B cell (primary cell): ENCODE results near the gene C15orf39. TPM values are rescaled to one million over a fixed set of nuclear protein-coding genes. Genes with fewer than 3 reads are reported as not detected.

Experiments
- ATAC-seq: fragments of 200-7000 bp; cut with Tn5 transposase; one replicate; pipeline ENCODE4 v1.10.0; 2021; ENCODE audit warnings: low read depth, mild to moderate bottlenecking, moderate number of reproducible peaks, moderate library complexity
- CTCF ChIA-PET: fragments of 350-600 bp; sonication (Branson Sonifier 250); formaldehyde crosslinking; loops from one replicate; lab custom pipeline; 2021; ENCODE audit warnings: antibody characterized with exemption, inconsistent platforms; lab: Charles Lee
- POLR2A ChIA-PET: fragments of 350-600 bp; sonication (Branson Sonifier 250); formaldehyde crosslinking; loops from one replicate; lab custom pipeline; 2021; ENCODE audit warnings: antibody characterized with exemption; lab: Charles Lee
- DNase-seq: peaks from one replicate; pipeline ENCODE4 v3.0.0; 2013
- H2AFZ ChIP-seq: 2 replicates; pipeline ENCODE4 v1.6.1; 2012; ENCODE audit warnings: mild to moderate bottlenecking, low read depth, low read length; ENCODE audit not compliant: insufficient read depth, poor library complexity, severe bottlenecking
- H3K27ac ChIP-seq, 2 donors: 1 replicate in 1 of 2; 2 replicates in 1 of 2; pipeline ENCODE4 v1.5.1; 2012 to 2013; ENCODE audit warnings: low read length in 2 of 2, mild to moderate bottlenecking in 2 of 2, moderate library complexity in 1 of 2
- H3K27me3 ChIP-seq, 4 experiments: fragments of 200-600 bp in 1 of 4; sonication (generic) in 1 of 4; replicated peaks in 1 of 4; 1 replicate in 2 of 4; 2 replicates in 2 of 4; pipeline versions ENCODE4 v1.6.1 to v1.7.0; 2013 to 2016; ENCODE audit warnings: low read length in 3 of 4, mild to moderate bottlenecking in 2 of 4, mixed read lengths in 1 of 4, moderate library complexity in 1 of 4; ENCODE audit not compliant: insufficient read depth in 4 of 4, control insufficient read depth in 3 of 4; ENCODE audit errors: control extremely low read depth in 1 of 4
- H3K36me3 ChIP-seq, 2 experiments: replicated peaks in 1 of 2; 1 replicate in 1 of 2; 2 replicates in 1 of 2; pipeline versions ENCODE4 v1.6.1 to v1.7.1; 2013; ENCODE audit warnings: low read length in 1 of 2; ENCODE audit not compliant: insufficient read depth in 2 of 2, control insufficient read depth in 1 of 2; ENCODE audit errors: control extremely low read depth in 1 of 2, extremely low read depth in 1 of 2
- H3K4me1 ChIP-seq, 2 donors: fragments of 200-600 bp in 1 of 2; sonication (generic) in 1 of 2; 1 replicate in 1 of 2; 2 replicates in 1 of 2; pipeline versions ENCODE4 v1.5.1 to v1.6.1; 2013 to 2017; ENCODE audit warnings: low read length in 2 of 2; ENCODE audit not compliant: control insufficient read depth in 2 of 2, insufficient read depth in 2 of 2
- H3K4me2 ChIP-seq: replicated peaks from 2 replicates; pipeline ENCODE3; 2012; ENCODE audit warnings: mild to moderate bottlenecking, low read depth, low read length; ENCODE audit not compliant: poor library complexity, severe bottlenecking
- H3K4me3 ChIP-seq, 5 experiments: fragments of 200-600 bp in 1 of 5; sonication (generic) in 1 of 5; 1 replicate in 3 of 5; 2 replicates in 2 of 5; pipeline versions ENCODE4 v1.5.1 to v1.7.0; 2011 to 2016; ENCODE audit warnings: low read length in 4 of 5, mild to moderate bottlenecking in 4 of 5, low read depth in 2 of 5, control low read depth in 1 of 5, moderate library complexity in 1 of 5; ENCODE audit not compliant: insufficient read depth in 1 of 5; ENCODE audit errors: control extremely low read depth in 1 of 5, extremely low read depth in 1 of 5
- H3K79me2 ChIP-seq: fragments of 200-600 bp; sonication (generic); one replicate; pipeline ENCODE4 v1.6.0; 2016; ENCODE audit warnings: low read length; ENCODE audit not compliant: control insufficient read depth, insufficient read depth
- H3K9ac ChIP-seq: fragments of 200-600 bp; sonication (generic); 2 replicates; pipeline ENCODE4 v1.6.1; 2017; ENCODE audit warnings: mild to moderate bottlenecking, low read length, moderate library complexity
- H3K9me3 ChIP-seq, 3 donors: one replicate each; pipeline versions ENCODE4 v1.6.1 to v1.7.1; 2013; ENCODE audit warnings: low read length in 2 of 3; ENCODE audit not compliant: control insufficient read depth in 2 of 3, insufficient read depth in 1 of 3; ENCODE audit errors: control extremely low read depth in 1 of 3
- H4K20me1 ChIP-seq: 2 replicates; pipeline ENCODE4 v1.6.0; 2012; ENCODE audit warnings: mild to moderate bottlenecking, low read length; ENCODE audit not compliant: insufficient read depth, control insufficient read depth, poor library complexity, severe bottlenecking
- H3K27ac Mint-ChIP-seq: one replicate; pipeline ENCODE4 v1.8.0; 2021; ENCODE audit warnings: mixed read lengths
- H3K27me3 Mint-ChIP-seq: one replicate; pipeline ENCODE4 v1.8.0; 2021; ENCODE audit warnings: mixed read lengths
- H3K4me1 Mint-ChIP-seq: one replicate; pipeline ENCODE4 v1.8.0; 2021; ENCODE audit warnings: mixed read lengths
- H3K4me3 Mint-ChIP-seq: one replicate; pipeline ENCODE4 v1.8.0; 2021; ENCODE audit warnings: mixed read lengths
- H3K9me3 Mint-ChIP-seq: one replicate; pipeline ENCODE4 v1.8.0; 2022; ENCODE audit warnings: mixed read lengths; ENCODE audit not compliant: insufficient read depth
- EZH2 ChIP-seq: IDR thresholded peaks from 2 replicates; pipeline ENCODE4 v1.6.1; 2012; ENCODE audit warnings: borderline replicate concordance, low read depth, mild to moderate bottlenecking, moderate library complexity, low read length; ENCODE audit not compliant: insufficient read depth, poor library complexity, severe bottlenecking
- WGBS: methylation state at CpG from one replicate; pipeline ENCODE4 v1.1.5; 2013; ENCODE audit warnings: missing lambda C conversion rate; ENCODE audit not compliant: insufficient coverage; 5-methylcytosine and 5-hydroxymethylcytosine counted together
- intact Hi-C: fragments of 100-400 bp; cut with micrococcal nuclease; formaldehyde crosslinking; loops from one replicate; pipeline ENCODE4 v1.10.0; 2022
- polyA plus RNA-seq: library from polyadenylated mRNA; depleted of rRNA; stranded (reverse); fragments of >200 nt; gene quantifications from 2 replicates; pipeline ENCODE4 v1.2.3, GENCODE V29; 2012
- total RNA-seq, 2 donors: library from RNA; stranded (reverse); fragments of 120-200 nt in 1 of 2; gene quantifications; 1 replicate in 1 of 2; 2 replicates in 1 of 2; pipeline versions ENCODE4 v1.2.3 to v1.2.4, GENCODE V29; 2013 to 2022
- TF ChIP-seq, protein P1 (sequence below): fragments of 200-600 bp; IDR thresholded peaks from one replicate; pipeline ENCODE4 v1.8.0; 2022; ENCODE audit warnings: antibody characterized with exemption, mild to moderate bottlenecking

C15orf39 gene
- total and polyA plus RNA-seq, 2 donors (not counting 1 experiment from before 2014, with no cell fraction given): 12.4 to 72.7 TPM

DNA sequence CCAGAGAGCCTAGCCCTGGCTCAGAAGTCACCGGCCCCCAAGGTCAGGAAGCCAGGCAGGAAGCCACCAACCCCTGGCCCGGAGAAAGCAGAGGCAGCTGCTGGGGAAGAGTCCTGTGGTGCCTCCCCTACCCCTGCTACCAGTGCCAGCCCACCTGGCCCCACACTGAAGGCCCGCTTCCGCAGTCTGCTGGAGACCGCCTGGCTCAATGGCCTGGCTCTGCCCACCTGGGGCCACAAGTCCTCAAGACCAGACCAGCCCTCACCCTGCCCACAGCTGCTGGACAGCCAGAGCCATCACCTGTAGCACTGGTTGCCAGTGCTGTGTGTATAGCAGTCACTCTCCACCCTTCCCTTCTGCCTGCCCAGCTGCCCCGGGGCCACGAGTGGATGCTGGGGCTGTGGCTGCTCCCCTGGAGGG is 9.1 kb downstream of the C15orf39 start:
- no peaks in the 10 kb centered on the region for H3K4me1 Mint-ChIP-seq
- no peak overlapping the region for H3K4me3 ChIP-seq
- CTCF ChIA-PET: interaction anchor here (9.9 kb wide), 1 partner anchor 171 kb away, joined by 251 read pairs; no protein-coding TSS in a partner anchor
- H3K4me3 Mint-ChIP-seq: no peak overlapping the region
- ATAC-seq (no peak), DNase-seq (no peak)
- H2AFZ ChIP-seq: no peak overlapping the region
- no peaks in the 10 kb centered on the region for H3K4me1 ChIP-seq
- 43% methylated on average over 7 of the region's 7 CpGs for whole genome bisulfite sequencing
- no peak overlapping the region for H3K4me2 ChIP-seq
- intact Hi-C loops: no loop called here
- no peaks in the 10 kb centered on the region for H3K9me3 Mint-ChIP-seq
- TF ChIP-seq, protein P1, sequence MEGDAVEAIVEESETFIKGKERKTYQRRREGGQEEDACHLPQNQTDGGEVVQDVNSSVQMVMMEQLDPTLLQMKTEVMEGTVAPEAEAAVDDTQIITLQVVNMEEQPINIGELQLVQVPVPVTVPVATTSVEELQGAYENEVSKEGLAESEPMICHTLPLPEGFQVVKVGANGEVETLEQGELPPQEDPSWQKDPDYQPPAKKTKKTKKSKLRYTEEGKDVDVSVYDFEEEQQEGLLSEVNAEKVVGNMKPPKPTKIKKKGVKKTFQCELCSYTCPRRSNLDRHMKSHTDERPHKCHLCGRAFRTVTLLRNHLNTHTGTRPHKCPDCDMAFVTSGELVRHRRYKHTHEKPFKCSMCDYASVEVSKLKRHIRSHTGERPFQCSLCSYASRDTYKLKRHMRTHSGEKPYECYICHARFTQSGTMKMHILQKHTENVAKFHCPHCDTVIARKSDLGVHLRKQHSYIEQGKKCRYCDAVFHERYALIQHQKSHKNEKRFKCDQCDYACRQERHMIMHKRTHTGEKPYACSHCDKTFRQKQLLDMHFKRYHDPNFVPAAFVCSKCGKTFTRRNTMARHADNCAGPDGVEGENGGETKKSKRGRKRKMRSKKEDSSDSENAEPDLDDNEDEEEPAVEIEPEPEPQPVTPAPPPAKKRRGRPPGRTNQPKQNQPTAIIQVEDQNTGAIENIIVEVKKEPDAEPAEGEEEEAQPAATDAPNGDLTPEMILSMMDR: no peak
- TF ChIP-seq EZH2: no peak
- no peaks in the 10 kb centered on the region for H3K27me3 Mint-ChIP-seq
- no peaks in the 10 kb centered on the region for H3K9me3 ChIP-seq
- no peak overlapping the region for H3K9ac ChIP-seq
- peaks cover 64% of the 10 kb centered on the region for H4K20me1 ChIP-seq
- POLR2A ChIA-PET: no interaction called here
- no peaks in the 10 kb centered on the region for H3K27me3 ChIP-seq
- H3K36me3 ChIP-seq: peaks cover 0 to 62% of the 10 kb centered on the region in 2 experiments
- H3K27ac ChIP-seq: no peak overlapping the region
- H3K27ac Mint-ChIP-seq: no peak overlapping the region
- H3K79me2 ChIP-seq: peaks cover 58% of the 10 kb centered on the region

DNA sequence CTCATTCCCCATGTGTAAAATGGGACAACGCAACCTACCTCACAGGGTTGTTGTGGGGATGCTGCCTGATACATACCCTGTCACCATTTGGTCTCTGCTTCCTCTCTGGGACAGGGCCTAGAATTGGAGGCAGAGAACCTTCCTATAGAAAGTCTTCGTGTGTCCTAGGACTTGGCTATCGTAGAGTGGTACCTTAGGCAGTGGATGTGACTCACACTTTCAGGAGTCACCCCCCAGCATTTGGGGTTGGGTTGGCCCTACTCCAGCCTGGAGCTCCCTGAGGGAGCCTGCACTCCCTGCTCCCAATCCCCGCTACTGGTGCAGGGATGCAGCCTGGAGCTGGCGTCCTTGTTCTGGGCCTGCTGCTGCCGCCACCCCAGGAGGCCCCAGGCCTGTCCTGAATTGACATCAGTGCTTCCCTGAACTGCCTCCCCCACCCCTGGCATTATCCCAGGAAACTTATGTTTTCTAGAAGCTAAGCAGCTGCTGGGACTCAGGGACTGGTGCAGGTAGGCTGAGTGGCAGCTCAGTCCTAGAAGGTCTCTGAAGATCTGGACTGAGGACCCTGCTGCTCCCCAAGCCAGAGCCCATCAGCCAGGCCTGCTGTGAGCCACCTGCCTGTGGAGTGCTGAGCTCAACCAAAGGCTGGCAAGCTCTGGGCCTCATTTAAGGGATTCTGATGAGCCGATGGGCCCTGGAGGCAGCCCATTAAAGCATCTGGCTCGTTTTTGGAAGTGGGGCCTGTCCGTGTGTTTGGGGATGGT is 9.9 kb downstream of the C15orf39 start:
- CTCF ChIA-PET: interaction anchor here (9.9 kb wide), 1 partner anchor 172 kb away, joined by 251 read pairs; no protein-coding TSS in a partner anchor
- no peaks in the 10 kb centered on the region for H3K4me1 Mint-ChIP-seq

More for the DNA sequence above, 9.9 kb downstream of the C15orf39 start:
- no peak overlapping the region for H3K4me3 ChIP-seq
- no peaks in the 10 kb centered on the region for H3K9me3 ChIP-seq
- ATAC-seq (no peak), DNase-seq (no peak)
- no peak for TF ChIP-seq EZH2
- no peaks in the 10 kb centered on the region for H3K4me1 ChIP-seq
- H3K9ac ChIP-seq: no peak overlapping the region
- peaks cover 56% of the 10 kb centered on the region for H4K20me1 ChIP-seq
- no peak overlapping the region for H3K4me2 ChIP-seq
- POLR2A ChIA-PET: interaction anchor here (0.5 kb wide), 1 partner anchor 11 kb away, joined by 3 read pairs; no protein-coding TSS in a partner anchor
- H3K79me2 ChIP-seq: peaks cover 50% of the 10 kb centered on the region
- Mint-ChIP-seq H3K27me3 (no peaks in the 10 kb centered on the region), H3K9me3 (no peaks in the 10 kb centered on the region), H3K27ac (no peak overlapping the region), H3K4me3 (no peak overlapping the region)
- H3K27me3 ChIP-seq: no peaks in the 10 kb centered on the region
- H2AFZ ChIP-seq: no peak overlapping the region
- WGBS: 92% methylated on average over 9 of the region's 9 CpGs
- H3K27ac ChIP-seq: no peak overlapping the region
- intact Hi-C loops: no loop called here
- H3K36me3 ChIP-seq: peaks cover 0 to 55% of the 10 kb centered on the region in 2 experiments
